GM19238 (cell line): ENCODE results near the gene NRL.

Source experiments
- DNase-seq: peaks from one replicate; pipeline ENCODE4 v3.0.0; 2011; ENCODE audit warnings: low spot score; ENCODE audit not compliant: insufficient read length

NRL gene

GRCh38 chr14:24114532-24115421 is at the start of gene NRL, which contains the start of gene DCAF11:
Gene NRL, minus strand, starts transcription at chr14:24114949. Its CDS starts 32,101 bp downstream, at chr14:24082848.
Gene DCAF11, plus strand, starts transcription at chr14:24114777. Its CDS starts 818 bp downstream, at chr14:24115595.
- peak; percentile 94 for DNase-seq

- DNase-seq = no peak
Measured at GRCh38 chr14:24162093-24162492, 47.3 kb upstream of the NRL start.

DNA sequence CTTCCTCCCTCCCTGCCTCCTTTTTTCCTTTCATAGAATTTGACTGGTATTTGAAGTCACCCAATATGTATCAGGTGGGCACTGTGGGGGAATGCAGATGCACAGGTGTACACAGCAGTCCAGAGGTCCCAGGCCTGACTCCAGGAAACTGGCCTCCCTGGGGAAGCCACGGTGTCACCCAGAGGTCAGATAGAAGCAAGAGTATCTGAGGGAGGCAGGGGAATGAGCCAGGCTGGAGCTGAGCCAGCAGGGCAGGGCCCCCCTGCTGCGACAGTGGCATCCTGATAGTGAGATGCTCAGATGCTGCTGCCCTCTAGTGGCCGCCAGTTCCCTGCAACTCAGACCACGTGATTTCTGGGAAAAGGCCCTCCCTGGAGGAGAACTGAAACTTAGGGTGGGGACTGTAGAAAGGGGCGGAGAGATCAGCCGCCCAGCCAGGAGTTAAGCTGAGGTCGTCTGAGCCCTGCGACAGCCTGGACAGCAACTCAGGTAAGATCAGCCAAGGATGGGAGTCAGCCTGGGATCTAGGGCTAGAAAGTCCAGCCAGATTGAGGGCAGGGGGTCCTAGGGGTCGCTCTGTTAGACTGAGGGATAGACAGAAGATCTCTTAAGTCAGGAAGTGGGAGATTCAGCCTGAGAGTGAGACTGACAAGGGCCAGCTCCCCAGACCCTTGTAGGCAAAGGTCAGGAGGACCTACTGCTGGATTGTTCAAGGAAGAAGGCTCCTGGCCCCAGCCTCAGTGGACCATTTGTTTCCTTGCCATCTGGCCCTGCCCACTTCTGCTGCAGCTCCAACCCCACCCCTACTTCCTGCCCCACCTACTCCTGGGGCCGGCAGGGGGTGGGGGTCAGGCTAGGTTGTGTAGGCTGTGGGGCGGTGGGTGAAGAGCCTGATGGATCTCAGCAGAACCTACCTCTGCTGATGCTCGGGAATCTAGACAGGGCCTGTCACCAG is 46.4 kb upstream of the NRL start, which contains the start of gene IRF9:
IRF9 (plus strand) TSS at position 416 of the 955 bp plus-strand sequence. CDS start 880 bp downstream, outside the sequence.
- peak; percentile 93 for DNase-seq

DNA sequence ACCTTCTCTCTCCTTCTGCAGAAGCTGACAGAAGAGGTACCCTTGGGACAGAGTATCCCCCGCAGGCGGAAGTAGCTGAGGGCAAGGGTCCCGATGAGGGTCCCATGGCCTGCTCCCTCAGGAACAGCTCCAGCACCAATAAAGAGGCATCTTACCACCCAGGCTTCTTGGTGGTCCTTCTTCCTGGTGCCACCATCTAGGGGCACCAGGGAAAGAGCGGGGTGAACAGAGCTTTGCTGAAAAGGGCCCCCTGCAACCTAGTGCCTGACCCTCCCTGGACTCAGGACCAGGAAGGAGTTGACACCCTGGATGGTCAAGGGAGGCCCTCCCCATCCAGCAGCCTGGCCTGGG is 45.7 kb upstream of the NRL start:
- DNase-seq = no peak

DNA sequence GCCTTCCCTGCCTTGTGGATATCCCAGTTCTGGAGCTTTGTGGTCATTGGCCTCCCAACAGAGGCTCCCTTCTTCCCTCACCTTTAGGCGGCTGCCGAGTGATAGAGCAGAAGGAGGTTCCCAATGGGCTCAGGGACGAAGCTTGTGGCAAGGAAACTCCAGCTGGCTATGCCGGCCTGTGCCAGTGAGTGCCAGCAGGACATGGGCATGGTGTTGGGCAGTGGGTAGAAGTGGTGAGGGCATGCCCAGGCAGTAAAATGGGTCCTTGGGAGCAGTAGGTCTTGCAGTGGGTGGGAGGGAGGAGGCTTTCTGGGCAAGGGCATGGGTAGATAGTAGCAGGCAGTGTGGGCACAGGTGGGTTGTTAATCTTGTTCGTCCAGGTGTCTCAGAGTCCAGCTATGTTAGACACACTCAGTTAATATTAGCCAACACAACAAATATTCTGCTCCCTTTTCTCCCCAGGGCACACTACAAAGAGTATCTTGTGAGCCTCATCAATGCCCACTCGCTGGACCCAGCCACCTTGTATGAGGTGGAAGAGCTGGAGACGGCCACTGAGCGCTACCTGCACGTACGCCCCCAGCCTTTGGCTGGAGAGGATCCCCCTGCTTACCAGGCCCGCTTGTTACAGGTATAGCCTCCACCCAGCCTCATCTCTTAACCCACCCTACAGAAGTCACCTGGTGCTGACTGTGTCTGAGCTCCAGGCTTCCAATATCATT is 45.2 kb upstream of the NRL start:
- no peak for DNase-seq

- no peak for DNase-seq
Measured at GRCh38 chr14:24157331-24157730, 42.6 kb upstream of the NRL start.

GRCh38 chr14:24156840-24157239 is 42.1 kb upstream of the NRL start:
- no peak for DNase-seq

DNA sequence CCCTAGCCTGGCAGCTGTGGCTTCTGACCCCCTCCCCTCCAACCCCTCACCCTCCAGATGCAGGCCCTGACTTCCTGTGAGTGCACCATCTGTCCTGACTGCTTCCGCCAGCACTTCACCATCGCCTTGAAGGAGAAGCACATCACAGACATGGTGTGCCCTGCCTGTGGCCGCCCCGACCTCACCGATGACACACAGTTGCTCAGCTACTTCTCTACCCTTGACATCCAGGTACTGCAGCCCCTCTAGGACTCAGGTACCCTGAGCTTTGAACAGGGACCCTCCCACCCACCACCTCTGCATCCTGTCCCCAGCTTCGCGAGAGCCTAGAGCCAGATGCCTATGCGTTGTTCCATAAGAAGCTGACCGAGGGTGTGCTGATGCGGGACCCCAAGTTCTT is 40.4 kb upstream of the NRL start:
- no peak for DNase-seq

GRCh38 chr14:24151404-24152080 is 36.8 kb upstream of the NRL start:
- DNase-seq = no peak

GRCh38 chr14:24150993-24151392 is 36.2 kb upstream of the NRL start:
- DNase-seq = no peak

DNA sequence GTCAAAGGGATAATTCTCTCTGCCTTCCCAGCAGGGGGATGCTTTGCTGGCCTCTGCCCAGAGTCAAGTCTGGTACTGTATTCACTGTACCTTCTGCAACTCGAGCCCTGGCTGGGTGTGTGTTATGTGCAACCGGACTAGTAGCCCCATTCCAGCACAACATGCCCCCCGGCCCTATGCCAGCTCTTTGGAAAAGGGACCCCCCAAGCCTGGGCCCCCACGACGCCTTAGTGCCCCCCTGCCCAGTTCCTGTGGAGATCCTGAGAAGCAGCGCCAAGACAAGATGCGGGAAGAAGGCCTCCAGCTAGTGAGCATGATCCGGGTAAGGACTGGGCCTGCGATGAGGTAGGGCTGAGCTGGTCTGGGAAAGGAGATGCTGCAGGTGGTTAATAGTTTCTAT is 35.8 kb upstream of the NRL start:
- no peak for DNase-seq

DNA sequence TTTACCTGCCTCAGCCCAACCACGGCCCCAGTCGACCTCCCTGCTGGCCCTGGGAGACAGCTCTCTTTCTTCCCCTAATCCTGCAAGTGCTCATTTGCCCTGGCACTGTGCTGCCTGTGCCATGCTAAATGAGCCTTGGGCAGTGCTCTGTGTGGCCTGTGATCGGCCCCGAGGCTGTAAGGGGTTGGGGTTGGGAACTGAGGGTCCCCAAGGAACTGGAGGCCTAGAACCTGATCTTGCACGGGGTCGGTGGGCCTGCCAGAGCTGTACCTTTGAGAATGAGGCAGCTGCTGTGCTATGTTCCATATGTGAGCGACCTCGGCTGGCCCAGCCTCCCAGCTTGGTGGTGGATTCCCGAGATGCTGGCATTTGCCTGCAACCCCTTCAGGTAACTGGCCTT is 35.3 kb upstream of the NRL start:
- DNase-seq = no peak

DNA sequence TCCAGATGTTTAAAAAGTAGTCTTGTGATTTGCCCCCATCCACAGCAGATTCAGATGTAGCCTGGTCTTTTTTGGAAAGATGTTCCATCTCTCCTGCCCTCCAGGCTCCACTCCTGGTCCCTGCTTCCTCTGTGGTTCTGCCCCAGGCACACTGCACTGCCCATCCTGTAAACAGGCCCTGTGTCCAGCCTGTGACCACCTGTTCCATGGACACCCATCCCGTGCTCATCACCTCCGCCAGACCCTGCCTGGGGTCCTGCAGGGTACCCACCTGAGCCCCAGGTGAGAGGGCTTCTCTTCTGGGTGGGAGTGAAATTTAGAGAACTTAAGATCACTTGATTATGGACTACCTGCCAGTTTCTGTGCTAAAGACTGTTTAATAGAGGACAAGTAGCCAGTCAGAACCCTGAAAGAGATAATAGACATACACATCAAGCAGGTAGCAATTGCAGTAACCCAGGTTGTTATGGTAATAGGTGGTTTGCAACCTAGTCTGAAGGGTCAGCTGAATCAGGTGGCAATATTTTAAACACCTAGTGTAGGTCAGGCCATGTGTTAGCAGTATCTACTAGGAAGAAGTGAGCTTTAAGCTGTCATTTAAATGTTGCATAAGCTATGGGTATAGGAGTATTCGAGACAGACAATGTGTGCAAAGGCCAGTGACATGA is 34.7 kb upstream of the NRL start:
- no peak for DNase-seq

DNA sequence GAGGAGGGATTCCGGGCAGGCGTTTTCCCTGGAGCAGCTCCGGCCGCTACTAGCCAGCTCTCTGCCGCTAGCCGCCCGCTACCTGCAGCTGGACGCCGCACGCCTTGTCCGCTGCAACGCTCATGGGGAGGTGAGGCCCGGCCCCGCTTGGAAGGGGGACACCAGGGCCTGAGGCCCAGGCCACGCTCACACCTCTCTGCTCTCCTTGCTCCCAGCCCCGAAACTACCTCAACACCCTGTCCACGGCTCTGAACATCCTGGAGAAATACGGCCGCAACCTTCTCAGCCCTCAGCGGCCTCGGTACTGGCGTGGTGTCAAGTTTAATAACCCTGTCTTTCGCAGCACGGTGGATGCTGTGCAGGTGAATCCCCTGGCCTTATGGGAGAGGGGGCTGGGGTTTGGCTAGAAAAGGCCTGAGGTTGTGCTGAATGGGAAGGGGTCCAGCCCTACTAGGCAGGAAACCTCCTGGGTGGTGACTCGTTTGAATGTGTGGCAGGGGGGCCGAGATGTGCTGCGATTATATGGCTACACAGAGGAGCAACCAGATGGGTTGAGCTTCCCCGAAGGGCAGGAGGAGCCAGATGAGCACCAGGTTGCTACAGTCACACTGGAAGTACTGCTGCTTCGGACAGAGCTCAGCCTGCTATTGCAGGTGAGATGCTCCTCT is 33.1 kb upstream of the NRL start:
- no peak for DNase-seq

DNA sequence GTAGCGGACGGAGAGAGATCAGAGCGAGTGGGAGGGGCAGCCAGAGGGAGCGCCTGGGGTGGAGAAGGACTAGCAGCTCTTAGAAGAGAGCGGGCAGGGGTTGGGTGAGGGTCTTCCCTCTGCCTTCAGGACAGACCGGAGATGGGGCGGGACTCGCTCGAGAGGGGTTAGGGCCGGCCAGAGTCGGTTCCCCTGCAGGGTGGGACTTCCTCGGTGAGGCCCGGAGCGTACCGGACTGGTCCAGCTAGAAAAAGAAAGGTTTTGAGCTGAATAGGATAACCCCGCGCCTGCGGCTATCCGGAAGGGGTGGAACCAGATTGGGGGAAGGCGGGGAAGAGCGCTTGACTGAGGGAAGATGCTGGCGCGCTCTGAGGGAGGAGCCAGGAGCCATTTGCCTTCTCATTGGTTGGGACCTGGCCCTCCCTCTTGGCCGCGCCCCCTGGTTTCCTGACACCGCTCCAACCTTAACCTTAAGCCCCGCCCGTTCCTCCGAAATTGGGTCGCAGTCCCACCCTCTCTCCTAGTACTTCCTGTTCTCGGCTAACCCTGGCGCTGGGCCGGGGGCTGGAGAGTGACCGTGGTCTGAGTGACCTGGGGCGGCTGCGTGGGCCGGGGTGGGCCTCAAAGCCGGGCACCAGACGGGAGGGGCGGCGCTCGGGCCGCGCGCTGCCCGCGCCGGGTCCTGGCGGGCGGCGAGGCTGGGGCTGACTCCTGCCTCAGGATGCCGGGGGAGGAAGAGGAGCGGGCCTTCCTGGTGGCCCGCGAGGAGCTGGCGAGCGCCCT is 32.4 kb upstream of the NRL start, which contains the start of gene RNF31:
RNF31 (plus strand) TSS at position 521 of the 783 bp plus-strand sequence; CDS start at position 722, 201 bp downstream.
- peak; percentile 98 for DNase-seq

- peak; percentile 98 for DNase-seq
Measured at GRCh38 chr14:24146453-24146977, 31.8 kb upstream of the NRL start, which contains the start of gene PSME2. Gene PSME2, minus strand, starts transcription at chr14:24146610. Its CDS starts 29 bp downstream, at chr14:24146581.

- no peak for DNase-seq
Measured at GRCh38 chr14:24145690-24146452, 31.1 kb upstream of the NRL start.

- DNase-seq = no peak
Measured at GRCh38 chr14:24145219-24145618, 30.5 kb upstream of the NRL start.
